GM12874 (cell line): ENCODE results near the gene SH3BGRL3.

Source experiments
- CTCF ChIP-seq: IDR thresholded peaks from 2 replicates; pipeline ENCODE4 v1.5.1; 2011; ENCODE audit warnings: low read depth, mild to moderate bottlenecking, control low read depth, low read length, moderate library complexity; ENCODE audit not compliant: insufficient read depth

The SH3BGRL3 gene

DNA sequence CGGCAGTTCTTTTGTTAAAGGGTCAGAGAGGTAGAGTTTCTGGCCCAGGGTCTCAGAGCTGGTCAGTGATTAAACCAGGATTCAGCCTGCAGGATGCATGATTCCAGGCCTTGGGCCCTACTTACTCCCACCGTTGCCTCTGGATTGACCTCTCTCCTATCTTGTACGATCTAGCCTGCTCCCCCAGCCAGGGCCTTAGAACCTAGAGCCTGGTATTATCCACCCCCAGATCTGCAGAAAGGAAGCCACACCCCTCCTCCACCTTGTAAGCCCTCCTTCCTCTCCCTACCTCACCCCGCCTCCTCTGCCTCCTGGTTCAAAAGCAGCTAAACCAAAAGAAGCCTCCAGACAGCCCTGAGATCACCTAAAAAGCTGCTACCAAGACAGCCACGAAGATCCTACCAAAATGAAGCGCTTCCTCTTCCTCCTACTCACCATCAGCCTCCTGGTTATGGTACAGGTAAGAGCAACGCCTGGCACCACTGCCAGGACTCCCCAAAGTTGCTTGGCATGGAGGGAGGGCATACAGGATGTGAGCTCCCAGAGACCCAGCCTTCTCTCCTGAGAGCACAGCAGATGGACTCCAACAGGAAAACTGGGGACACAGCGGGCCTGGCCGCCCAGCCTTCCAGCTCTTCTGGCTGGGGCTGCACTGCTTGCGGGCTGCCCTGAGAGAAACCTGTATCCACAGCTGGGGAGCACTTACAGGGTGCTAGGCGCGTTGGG, 37.9 kb downstream of the SH3BGRL3 start, which contains the start of gene CD52:
Gene CD52, plus strand, starts transcription at position 347 of the 726 bp plus-strand sequence. Its CDS starts 60 bp downstream, at position 407.
- TF ChIP-seq CTCF, result no peak

DNA sequence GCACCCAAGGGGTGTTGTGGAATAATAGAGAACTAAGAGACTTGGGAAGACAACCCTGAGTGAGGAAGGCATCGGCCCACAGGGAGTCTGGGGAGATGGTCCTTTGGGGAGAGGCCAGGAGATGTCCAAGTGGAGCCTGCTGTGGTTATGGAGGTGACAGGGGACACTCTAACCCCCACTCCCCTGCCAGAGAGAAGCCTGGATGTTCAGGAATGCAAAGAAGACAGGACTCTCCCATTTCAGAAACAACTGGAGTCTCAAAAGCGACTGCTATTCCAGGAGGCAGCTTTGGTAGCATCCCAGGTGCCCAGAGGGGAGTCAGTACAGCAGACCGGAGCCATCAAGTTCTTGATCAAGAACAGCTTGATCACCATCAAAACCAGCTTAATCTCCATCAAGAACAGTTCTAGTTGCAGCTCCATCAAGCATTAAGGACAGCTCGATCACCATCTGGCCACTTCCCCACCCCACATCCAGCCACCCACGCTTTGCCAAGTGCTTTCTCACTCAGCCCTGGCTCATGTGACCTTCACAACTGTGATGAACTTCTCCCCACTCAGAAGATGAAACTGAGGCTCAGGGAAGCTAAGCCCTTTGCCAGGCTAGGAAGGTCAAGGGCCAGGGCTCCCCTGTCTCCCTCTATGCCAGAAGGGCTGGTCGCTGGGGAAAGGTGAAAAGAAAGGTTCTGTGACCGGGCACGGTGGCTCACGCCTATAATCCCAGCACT, 38.6 kb downstream of the SH3BGRL3 start:
- TF ChIP-seq CTCF, result no peak

DNA sequence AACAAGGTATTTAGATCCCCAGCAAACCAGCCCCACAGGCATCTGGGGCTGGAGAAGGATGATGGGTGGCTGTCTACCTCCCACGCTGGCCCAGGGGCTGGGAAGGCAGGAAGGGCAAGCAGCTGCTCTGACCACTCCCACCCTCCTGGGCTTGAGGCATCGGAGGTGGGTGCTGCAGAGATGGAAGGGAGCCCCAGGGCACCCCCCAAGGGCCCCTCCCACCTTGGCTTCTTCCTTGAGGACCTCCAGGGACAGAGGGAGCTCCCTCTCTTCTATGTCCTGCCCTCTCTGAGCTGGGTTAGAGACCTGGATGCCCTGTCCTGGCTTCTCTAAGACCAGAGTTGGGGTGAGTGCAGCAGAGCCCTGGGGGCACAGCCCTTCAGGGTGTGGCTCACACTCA, 41.0 kb downstream of the SH3BGRL3 start:
- no peak for TF ChIP-seq CTCF

GRCh38 chr1:26321315-26322041, 41.6 kb downstream of the SH3BGRL3 start:
- peak; percentile 90 for TF ChIP-seq CTCF

DNA sequence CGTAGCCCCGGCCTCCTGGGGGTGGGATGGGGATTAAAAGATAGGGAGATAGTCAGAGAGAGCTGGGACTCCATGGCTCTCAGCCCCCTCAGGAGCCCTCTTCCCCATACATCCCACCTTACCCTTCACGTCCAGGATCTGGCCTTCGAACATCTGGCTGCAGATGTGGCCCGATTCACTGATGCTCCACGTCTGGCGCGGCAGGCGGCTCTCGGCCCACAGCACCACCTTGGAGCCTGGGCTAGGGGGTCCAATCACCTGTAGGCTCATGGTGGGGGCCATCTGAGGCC, 42.1 kb downstream of the SH3BGRL3 start:
- no peak for TF ChIP-seq CTCF

DNA sequence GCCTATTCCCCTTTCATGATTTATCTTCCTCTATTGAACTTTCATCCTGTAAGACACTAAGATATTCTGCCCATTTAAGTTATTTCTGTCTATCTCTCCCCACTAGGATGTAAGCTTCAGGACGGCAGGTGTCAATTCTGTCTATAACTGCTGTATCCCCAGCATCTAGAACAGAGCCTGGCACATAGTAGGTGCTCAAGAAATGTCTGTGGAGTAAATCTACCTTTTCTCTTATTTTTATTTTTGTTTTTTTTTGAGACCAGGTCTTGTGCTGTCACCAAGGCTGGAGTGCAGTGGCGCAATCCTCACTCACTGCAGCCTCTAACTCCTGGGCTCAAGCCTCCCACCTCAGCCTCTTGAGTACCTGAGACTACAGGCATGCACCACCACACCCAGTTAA, 43.5 kb downstream of the SH3BGRL3 start:
- no peak for TF ChIP-seq CTCF

- TF ChIP-seq CTCF, result no peak
Observed at GRCh38 chr1:26324550-26324949, 44.7 kb downstream of the SH3BGRL3 start.
